Ovary (tissue), 3 donors: ENCODE data around the gene IQGAP2.
"Not testable (repeated sequence)": the region's sequence is repeated elsewhere in the genome, so short reads cannot be mapped to it uniquely, and the experiment has no call there.

Experiments used
- POLR2A ChIP-seq: fragments of 450-650 bp; IDR thresholded peaks from one replicate; pipeline ENCODE4 v1.6.1; 2017; ENCODE audit warnings: antibody characterized with exemption, mild to moderate bottlenecking, moderate library complexity
- TF ChIP-seq, protein P1 (sequence below), 3 donors: fragments of 450-650 bp in 2 of 3; fragments of 200-600 bp in 1 of 3; IDR thresholded peaks; one replicate each; pipeline versions ENCODE4 v1.5.1 to v1.8.0; 2016 to 2022; ENCODE audit warnings: antibody characterized with exemption in 3 of 3, mild to moderate bottlenecking in 1 of 3
- donor health status: DM: no; HTN: no; CAD: no.

DNA sequence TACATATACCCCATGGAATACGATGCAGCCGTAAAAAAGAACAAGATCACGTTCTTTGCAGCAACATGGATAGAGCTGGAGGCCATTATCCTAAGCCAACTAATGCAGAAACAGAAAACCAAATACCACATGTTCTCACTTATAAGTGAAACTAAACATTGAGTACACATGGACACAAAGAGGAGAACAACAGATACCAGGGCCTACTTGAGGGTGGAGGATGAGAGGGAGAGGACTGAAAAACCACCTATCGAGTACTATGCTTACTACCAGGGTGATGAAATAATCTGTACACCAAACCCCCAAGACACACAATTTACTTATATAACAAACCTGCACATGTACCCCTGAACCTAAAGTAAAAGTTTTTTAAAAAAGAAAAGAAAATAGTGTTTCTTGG lies 338.4 kb downstream of the IQGAP2 start:
- not testable (repeated sequence) for TF ChIP-seq POLR2A
- TF ChIP-seq, protein P1, sequence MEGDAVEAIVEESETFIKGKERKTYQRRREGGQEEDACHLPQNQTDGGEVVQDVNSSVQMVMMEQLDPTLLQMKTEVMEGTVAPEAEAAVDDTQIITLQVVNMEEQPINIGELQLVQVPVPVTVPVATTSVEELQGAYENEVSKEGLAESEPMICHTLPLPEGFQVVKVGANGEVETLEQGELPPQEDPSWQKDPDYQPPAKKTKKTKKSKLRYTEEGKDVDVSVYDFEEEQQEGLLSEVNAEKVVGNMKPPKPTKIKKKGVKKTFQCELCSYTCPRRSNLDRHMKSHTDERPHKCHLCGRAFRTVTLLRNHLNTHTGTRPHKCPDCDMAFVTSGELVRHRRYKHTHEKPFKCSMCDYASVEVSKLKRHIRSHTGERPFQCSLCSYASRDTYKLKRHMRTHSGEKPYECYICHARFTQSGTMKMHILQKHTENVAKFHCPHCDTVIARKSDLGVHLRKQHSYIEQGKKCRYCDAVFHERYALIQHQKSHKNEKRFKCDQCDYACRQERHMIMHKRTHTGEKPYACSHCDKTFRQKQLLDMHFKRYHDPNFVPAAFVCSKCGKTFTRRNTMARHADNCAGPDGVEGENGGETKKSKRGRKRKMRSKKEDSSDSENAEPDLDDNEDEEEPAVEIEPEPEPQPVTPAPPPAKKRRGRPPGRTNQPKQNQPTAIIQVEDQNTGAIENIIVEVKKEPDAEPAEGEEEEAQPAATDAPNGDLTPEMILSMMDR (IDR thresholded peaks at IDR 0.05): not testable (repeated sequence)
